Brain microvascular endothelial cell (primary cell): ENCODE results near the gene MTARC1.
A peak's percentile ranks its signal among the peaks of the same experiment; 100 is the strongest.

Experiments used
- DNase-seq: peaks from one replicate; pipeline ENCODE4 v3.0.0-alpha.2; 2020
- H3K27ac ChIP-seq: fragments of 250-450 bp; sonication (Bioruptor Pico); 2 replicates; pipeline ENCODE4 v1.5.1; 2020; ENCODE audit warnings: mild to moderate bottlenecking, moderate library complexity
- H3K27me3 ChIP-seq: fragments of 250-450 bp; sonication (Bioruptor Pico); replicated peaks from 2 replicates; pipeline ENCODE4 v1.5.1; 2020; ENCODE audit warnings: mild to moderate bottlenecking
- H3K36me3 ChIP-seq: fragments of 250-450 bp; sonication (Bioruptor Pico); replicated peaks from 2 replicates; pipeline ENCODE4 v1.5.1; 2020; ENCODE audit warnings: mild to moderate bottlenecking
- H3K4me3 ChIP-seq: 2 replicates; pipeline ENCODE4 v1.5.1; 2011; ENCODE audit warnings: low read depth, mild to moderate bottlenecking, control low read depth, low read length, moderate library complexity
- in situ Hi-C: cut with HindIII; loops from 2 replicates; pipeline ENCODE4 v1.10.0; 2017; ENCODE audit warnings: low sequenced_read_pairs, low pct_ligation_motif_present
- TF ChIP-seq, protein P1 (sequence below): IDR thresholded peaks from 2 replicates; pipeline ENCODE4 v1.5.1; 2011; ENCODE audit warnings: low read depth, mild to moderate bottlenecking, moderate library complexity, low read length, control low read depth, inconsistent platforms; ENCODE audit errors: missing control alignments

The MTARC1 gene

GRCh38 chr1:220761688-220762427 is 24.9 kb upstream of the MTARC1 start:
- Histone ChIP-seq H3K36me3 (no peaks in the 10 kb centered on the region), H3K27me3 (no peaks in the 10 kb centered on the region), H3K4me3 (no peak overlapping the region), H3K27ac (no peak overlapping the region)
- TF ChIP-seq, protein P1, sequence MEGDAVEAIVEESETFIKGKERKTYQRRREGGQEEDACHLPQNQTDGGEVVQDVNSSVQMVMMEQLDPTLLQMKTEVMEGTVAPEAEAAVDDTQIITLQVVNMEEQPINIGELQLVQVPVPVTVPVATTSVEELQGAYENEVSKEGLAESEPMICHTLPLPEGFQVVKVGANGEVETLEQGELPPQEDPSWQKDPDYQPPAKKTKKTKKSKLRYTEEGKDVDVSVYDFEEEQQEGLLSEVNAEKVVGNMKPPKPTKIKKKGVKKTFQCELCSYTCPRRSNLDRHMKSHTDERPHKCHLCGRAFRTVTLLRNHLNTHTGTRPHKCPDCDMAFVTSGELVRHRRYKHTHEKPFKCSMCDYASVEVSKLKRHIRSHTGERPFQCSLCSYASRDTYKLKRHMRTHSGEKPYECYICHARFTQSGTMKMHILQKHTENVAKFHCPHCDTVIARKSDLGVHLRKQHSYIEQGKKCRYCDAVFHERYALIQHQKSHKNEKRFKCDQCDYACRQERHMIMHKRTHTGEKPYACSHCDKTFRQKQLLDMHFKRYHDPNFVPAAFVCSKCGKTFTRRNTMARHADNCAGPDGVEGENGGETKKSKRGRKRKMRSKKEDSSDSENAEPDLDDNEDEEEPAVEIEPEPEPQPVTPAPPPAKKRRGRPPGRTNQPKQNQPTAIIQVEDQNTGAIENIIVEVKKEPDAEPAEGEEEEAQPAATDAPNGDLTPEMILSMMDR, result no peak
- in situ Hi-C loops, result no loop called here
- DNase-seq, result no peak

DNA sequence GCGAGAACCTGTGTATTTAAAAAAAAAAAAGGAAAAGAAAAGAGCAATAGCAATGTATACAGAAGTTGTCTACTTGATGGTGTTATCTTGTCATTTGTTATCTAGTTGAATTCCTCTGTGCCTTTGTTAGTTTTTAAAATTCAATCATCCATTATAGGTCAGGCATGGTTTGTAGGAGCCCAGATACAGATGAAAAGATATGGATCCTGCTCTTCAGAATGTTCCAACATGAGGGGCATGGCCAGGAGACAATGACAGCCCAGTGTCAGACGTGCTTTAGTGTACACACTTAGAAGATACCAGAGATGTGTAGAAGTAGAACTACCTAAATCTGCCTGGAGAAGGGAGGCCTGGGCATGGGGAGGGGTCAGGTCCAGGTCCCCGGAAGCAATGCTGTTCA is 22.0 kb upstream of the MTARC1 start:
- H3K36me3 ChIP-seq, result no peaks in the 10 kb centered on the region
- H3K4me3 ChIP-seq, result no peak overlapping the region
- no peak overlapping the region for H3K27ac ChIP-seq
- in situ Hi-C loops, result no loop called here
- no peaks in the 10 kb centered on the region for H3K27me3 ChIP-seq
- DNase-seq, result no peak
- TF ChIP-seq, protein P1, result no peak

GRCh38 chr1:220767312-220768125 is 19.2 kb upstream of the MTARC1 start:
- Histone ChIP-seq H3K27ac (no peak overlapping the region), H3K4me3 (no peak overlapping the region), H3K27me3 (no peaks in the 10 kb centered on the region), H3K36me3 (no peaks in the 10 kb centered on the region)
- in situ Hi-C loops, result no loop called here
- TF ChIP-seq, protein P1, result no peak
- peak; percentile 35 for DNase-seq

DNA sequence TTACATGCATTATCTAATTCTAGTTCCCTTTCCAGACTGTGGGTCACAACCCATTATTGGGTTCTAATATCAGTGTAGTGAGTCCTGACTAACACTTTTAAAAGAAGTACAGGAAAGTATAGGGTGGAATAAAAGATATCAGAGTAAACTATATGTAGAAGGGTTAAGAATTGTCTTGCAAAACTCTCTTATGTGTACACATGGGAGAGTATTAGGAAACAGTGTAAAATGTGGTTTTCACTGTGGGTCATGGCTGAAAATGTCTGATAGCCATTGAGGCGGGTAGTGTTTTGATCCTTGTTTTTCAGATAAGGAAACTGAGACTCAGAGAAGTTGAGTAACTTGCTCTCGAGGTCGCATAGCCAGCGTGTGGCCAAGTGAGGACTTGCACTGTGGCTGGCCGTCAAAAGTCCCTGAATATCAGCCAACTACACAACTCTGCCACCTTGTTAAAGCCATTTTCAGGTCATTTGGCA is 18.5 kb upstream of the MTARC1 start:
- DNase-seq, result no peak
- TF ChIP-seq, protein P1, result no peak
- in situ Hi-C loops, result no loop called here
- no peaks in the 10 kb centered on the region for H3K27me3 ChIP-seq
- H3K36me3 ChIP-seq, result no peaks in the 10 kb centered on the region
- H3K4me3 ChIP-seq, result no peak overlapping the region
- no peak overlapping the region for H3K27ac ChIP-seq

DNA sequence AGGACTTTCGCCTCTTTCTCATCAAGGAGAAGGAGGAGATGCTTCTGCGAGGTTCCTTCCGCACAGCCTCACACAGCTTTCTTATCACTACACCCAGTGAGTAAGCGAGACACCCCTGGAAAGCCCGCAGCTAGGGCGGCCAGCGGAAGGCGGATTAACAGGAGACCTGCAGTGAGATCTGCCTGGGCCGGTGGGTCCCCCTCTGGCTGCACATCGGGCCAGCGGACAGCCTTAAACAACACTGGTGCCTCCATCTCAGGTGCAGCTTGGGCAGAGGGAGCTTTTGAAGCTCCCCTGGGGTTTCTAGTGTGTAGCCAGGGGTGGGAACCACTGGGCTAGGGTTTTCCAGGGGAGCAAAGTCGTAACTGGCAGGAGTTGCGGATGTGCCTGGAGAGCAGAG is 17.5 kb upstream of the MTARC1 start:
- TF ChIP-seq, protein P1, result no peak
- Histone ChIP-seq H3K27me3 (no peaks in the 10 kb centered on the region), H3K27ac (no peak overlapping the region), H3K4me3 (no peak overlapping the region), H3K36me3 (no peaks in the 10 kb centered on the region)
- DNase-seq, result no peak
- in situ Hi-C loops, result no loop called here
